ENCODE data around the gene AFF4. TPM values are rescaled to one million over a fixed set of nuclear protein-coding genes. Genes with fewer than 3 reads are reported as not detected.
"Not testable (repeated sequence)": the region's sequence is repeated elsewhere in the genome, so short reads cannot be mapped to it uniquely, and the experiment has no call there.

Gene AFF4
- total and polyA plus RNA-seq, 12 donors: 9.7 to 158 (median 83.0) TPM

GRCh38 chr5:132999246-132999645, 35.8 kb upstream of the AFF4 start:
- intact Hi-C loops (cut with DNase I): no loop called here
- Histone ChIP-seq H3K36me3 (replicated peaks in 1 of 2) (peaks cover 0 to 11% of the 10 kb centered on the region in 2 donors), H3K27me3 (no peaks in the 10 kb centered on the region), H3K4me1 (replicated peaks in 1 of 2) (no peaks in the 10 kb centered on the region), H3K27ac (no peak overlapping the region), H3K9me3 (replicated peaks in 1 of 3) (no peaks in the 10 kb centered on the region), H3K4me3 (no peak overlapping the region)
- WGBS, 4 donors: 39 to 88% (median 58%) methylated on average over 2 of the region's 2 CpGs
- DNase-seq: no peak
- no peak for TF ChIP-seq CTCF (IDR thresholded peaks at IDR 0.05)
- TF ChIP-seq POLR2A (IDR thresholded peaks at IDR 0.05): no peak

- intact Hi-C loops (cut with DNase I): no loop called here
- no peaks in the 10 kb centered on the region for H3K9me3 ChIP-seq (replicated peaks in 1 of 3)
- WGBS, 4 donors: 88 to 98% (median 92%) methylated on average over 2 of the region's 2 CpGs
- no peak for DNase-seq
- H3K27me3 ChIP-seq: no peaks in the 10 kb centered on the region
- H3K36me3 ChIP-seq (replicated peaks in 1 of 2): peaks cover 0 to 10% of the 10 kb centered on the region in 2 donors
- TF ChIP-seq POLR2A (IDR thresholded peaks at IDR 0.05): no peak
- TF ChIP-seq CTCF (IDR thresholded peaks at IDR 0.05): no peak
- H3K4me3 ChIP-seq: no peak overlapping the region
- H3K4me1 ChIP-seq (replicated peaks in 1 of 2): no peaks in the 10 kb centered on the region
- H3K27ac ChIP-seq: no peak overlapping the region
These were observed 35.1 kb upstream of the AFF4 start for GRCh38 chr5:132998556-132998955.

GRCh38 chr5:132996307-132996706, 32.9 kb upstream of the AFF4 start:
- TF ChIP-seq POLR2A (IDR thresholded peaks at IDR 0.05) (no peak), CTCF (IDR thresholded peaks at IDR 0.05) (no peak)
- Histone ChIP-seq H3K27me3 (no peaks in the 10 kb centered on the region), H3K4me1 (replicated peaks in 1 of 2) (no peaks in the 10 kb centered on the region), H3K4me3 (no peak overlapping the region), H3K36me3 (replicated peaks in 1 of 2) (no peaks in the 10 kb centered on the region), H3K27ac (no peak overlapping the region), H3K9me3 (replicated peaks in 1 of 3) (no peaks in the 10 kb centered on the region)
- intact Hi-C loops (cut with DNase I): no loop called here
- DNase-seq: no peak
- 71 to 87% (median 85%) methylated on average over 1 of the region's 1 CpG for WGBS, 4 donors

GRCh38 chr5:132987531-132988408, 24.3 kb upstream of the AFF4 start:
- Histone ChIP-seq H3K36me3 (replicated peaks in 1 of 2) (no peaks in the 10 kb centered on the region), H3K9me3 (replicated peaks in 1 of 3) (no peaks in the 10 kb centered on the region), H3K4me3 (no peak overlapping the region), H3K27ac (no peak overlapping the region), H3K4me1 (replicated peaks in 1 of 2) (no peaks in the 10 kb centered on the region), H3K27me3 (no peaks in the 10 kb centered on the region)
- intact Hi-C loops (cut with DNase I): no loop called here
- WGBS, 4 donors: 87 to 93% (median 89%) methylated on average over 28 of the region's 28 CpGs
- TF ChIP-seq POLR2A (IDR thresholded peaks at IDR 0.05): no peak
- no peak for TF ChIP-seq CTCF (IDR thresholded peaks at IDR 0.05)
- DNase-seq: no peak

- 93 to 100% (median 95%) methylated on average over 1 to 25 of the region's 30 CpGs; no CpG with 5 or more reads in 1 of the 4 donors for WGBS, 4 donors
- H3K36me3 ChIP-seq (replicated peaks in 1 of 2); DNase-seq: not testable (repeated sequence)
These were observed 19.5 kb upstream of the AFF4 start for GRCh38 chr5:132982971-132983370.

More at GRCh38 chr5:132982971-132983370, 19.5 kb upstream of the AFF4 start:
- H3K27me3 ChIP-seq; H3K4me1 ChIP-seq (replicated peaks in 1 of 2); H3K9me3 ChIP-seq (replicated peaks in 1 of 3); intact Hi-C loops (cut with DNase I); H3K4me3 ChIP-seq; H3K27ac ChIP-seq: not testable (repeated sequence)
